K562 (cell line): ENCODE measurements around the gene NME2. TPM values are rescaled to one million over a fixed set of nuclear protein-coding genes. Genes with fewer than 3 reads are reported as not detected.
A peak's percentile ranks its signal among the peaks of the same experiment; 100 is the strongest.

ENCODE experiments used
- FOXK2 ChIP-seq, 2 experiments: fragments of 450-650 bp; IDR thresholded peaks in 1 of 2; conservative IDR thresholded peaks in 1 of 2; 2 replicates each; pipeline ENCODE4 v1.6.1; 2016; ENCODE audit warnings: low read depth in 2 of 2, mild to moderate bottlenecking in 1 of 2
- GATAD2A ChIP-seq: fragments of 450-650 bp; IDR thresholded peaks from 2 replicates; pipeline ENCODE4 v1.6.1; 2017
- HMBOX1 ChIP-seq: sonication (generic); IDR thresholded peaks from 2 replicates; pipeline ENCODE4 v1.6.1; 2016
- MBD2 ChIP-seq: sonication (generic); IDR thresholded peaks from 2 replicates; pipeline ENCODE4 v1.6.1; 2016; ENCODE audit warnings: low read depth, borderline replicate concordance
- REST ChIP-seq, 2 experiments: fragments of 450-650 bp; formaldehyde crosslinking in 1 of 2; IDR thresholded peaks; 2 replicates each; pipeline versions ENCODE4 v1.4.0 to v1.6.1; 2014 to 2020; ENCODE audit warnings: mild to moderate bottlenecking in 2 of 2, borderline replicate concordance in 1 of 2, low read depth in 1 of 2
- TAF9B ChIP-seq: fragments of 450-650 bp; IDR thresholded peaks from 2 replicates; pipeline ENCODE4 v1.6.1; 2018; ENCODE audit warnings: mild to moderate bottlenecking; ENCODE audit not compliant: partially characterized antibody
- TFAM ChIP-seq: fragments of 250-450 bp; sonication (Bioruptor Pico); conservative IDR thresholded peaks from 2 replicates; pipeline ENCODE4 v1.5.0; 2021; ENCODE audit warnings: mild to moderate bottlenecking, moderate library complexity
- ZBTB11 ChIP-seq, 3 experiments: fragments of 200-800 bp in 1 of 3; fragments of 250-450 bp in 1 of 3; fragments of 450-650 bp in 1 of 3; sonication (Bioruptor Pico) in 1 of 3; sonication (Bioruptor generic) in 1 of 3; formaldehyde crosslinking in 1 of 3; IDR thresholded peaks; 2 replicates each; pipeline versions ENCODE4 v1.6.1 to v1.8.0; 2016 to 2022; ENCODE audit warnings: mild to moderate bottlenecking in 2 of 3, missing genetic modification characterization in 2 of 3, missing compliant biosample characterization in 1 of 3, moderate library complexity in 1 of 3
- ZBTB26 ChIP-seq: fragments of 450-650 bp; formaldehyde crosslinking; IDR thresholded peaks from 2 replicates; pipeline ENCODE4 v1.4.0; 2022; ENCODE audit warnings: missing genetic modification characterization
- polyA plus RNA-seq, 8 experiments: library from polyadenylated mRNA; depleted of rRNA in 4 of 8; stranded (reverse) in 5 of 8; unstranded in 3 of 8; fragments of >200 nt; fragmentation: Nextera tagmentation in 2 of 8; fragmentation: Illumina TruSeq in 1 of 8; extraction: Ambion mirVana in 2 of 8; extraction: Trizol in 1 of 8; gene quantifications; 2 replicates each; pipeline versions ENCODE4 v1.2.1 to v1.2.3, GENCODE V29; 2011 to 2014; ENCODE audit warnings: inconsistent platforms in 1 of 8, missing spikeins in 1 of 8
- total RNA-seq, 7 experiments: library from RNA; depleted of rRNA in 6 of 7; stranded (reverse); fragments of >200 nt in 6 of 7; fragmentation: Illumina TruSeq in 2 of 7; extraction: Trizol in 2 of 7; gene quantifications; 2 replicates each; pipeline versions ENCODE4 v1.2.1 to v1.2.3, GENCODE V29; 2011 to 2021; ENCODE audit warnings: low replicate concordance in 1 of 7
- TF ChIP-seq, protein P1 (sequence below): fragments of 450-650 bp; IDR thresholded peaks from 2 replicates; pipeline ENCODE4 v1.6.1; 2016; ENCODE audit warnings: low read depth, mild to moderate bottlenecking, moderate library complexity

Gene NME2
- total and polyA plus RNA-seq, 9 of the 15 experiments (the other 6 are each of a cell fraction or from before 2014, with no cell fraction given) = 684 to 1,202 (median 924) TPM

GRCh38 chr17:51153210-51154072 is 12.8 kb upstream of the NME2 start, which contains the start of gene NME1 (continued):
- TF ChIP-seq FOXK2 (conservative IDR thresholded peaks at IDR 0.05 in 1 of 2, IDR thresholded peaks at IDR 0.05 in 1 of 2; ENCODE audit: low read depth in 2 of 2) (peak; percentile 94), ZBTB11 (CRISPR knock-in tag; IDR thresholded peaks at IDR 0.05) (peak; percentile 99 to 100 (median 100)), HMBOX1 (peak; percentile 59; the same call in 1 of the 2 replicates), TAF9B (peak; percentile 98), GATAD2A (no peak), REST (IDR thresholded peaks at IDR 0.05; ENCODE audit: borderline replicate concordance) (peak; percentile 90), REST (CRISPR knock-in tag; IDR thresholded peaks at IDR 0.05; ENCODE audit: low read depth) (peak; percentile 65; the same call in 1 of the 2 replicates), MBD2 (peak; percentile 81), TFAM (CRISPR knock-in tag) (no peak), ZBTB26 (peak; percentile 65; the same call in 1 of the 2 replicates)
- TF ChIP-seq, protein P1, sequence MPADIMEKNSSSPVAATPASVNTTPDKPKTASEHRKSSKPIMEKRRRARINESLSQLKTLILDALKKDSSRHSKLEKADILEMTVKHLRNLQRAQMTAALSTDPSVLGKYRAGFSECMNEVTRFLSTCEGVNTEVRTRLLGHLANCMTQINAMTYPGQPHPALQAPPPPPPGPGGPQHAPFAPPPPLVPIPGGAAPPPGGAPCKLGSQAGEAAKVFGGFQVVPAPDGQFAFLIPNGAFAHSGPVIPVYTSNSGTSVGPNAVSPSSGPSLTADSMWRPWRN = no peak
